Type B pancreatic cell (in vitro differentiated cells): ENCODE results near the gene CHRDL1. TPM values are rescaled to one million over a fixed set of nuclear protein-coding genes. Genes with fewer than 3 reads are reported as not detected.

Experiments used
- DNase-seq: peaks from one replicate; pipeline ENCODE4 v3.0.0; 2021; ENCODE audit warnings: mixed read lengths; ENCODE audit not compliant: unreplicated experiment; ENCODE audit errors: extremely low spot score
- H3K27ac Mint-ChIP-seq: 2 replicates; pipeline ENCODE4 v1.8.0; 2021; ENCODE audit warnings: mild to moderate bottlenecking, mixed read lengths
- H3K27me3 Mint-ChIP-seq: 2 replicates; pipeline ENCODE4 v1.8.0; 2021; ENCODE audit warnings: mixed read lengths
- H3K36me3 Mint-ChIP-seq: 2 replicates; pipeline ENCODE4 v1.8.0; 2021; ENCODE audit warnings: mixed read lengths
- H3K4me1 Mint-ChIP-seq: one replicate; pipeline ENCODE4 v1.8.0; 2021; ENCODE audit warnings: mixed read lengths; ENCODE audit not compliant: unreplicated experiment
- H3K4me3 Mint-ChIP-seq: 2 replicates; pipeline ENCODE4 v1.8.0; 2021; ENCODE audit warnings: mild to moderate bottlenecking, mixed read lengths
- H3K9me3 Mint-ChIP-seq: 2 replicates; pipeline ENCODE4 v1.8.0; 2021; ENCODE audit warnings: mixed read lengths
- total RNA-seq: library from RNA; stranded (reverse); gene quantifications from 2 replicates; pipeline ENCODE4 v1.2.1, GENCODE V29; 2021; ENCODE audit warnings: low replicate concordance
- TF ChIP-seq, protein P1 (sequence below): fragments of 200-600 bp; sonication (generic); conservative IDR thresholded peaks from 2 replicates; pipeline ENCODE4 v1.5.0; 2021; ENCODE audit warnings: antibody characterized with exemption, mild to moderate bottlenecking

Gene CHRDL1
- total RNA-seq, 1 donor from 2014 or later, result 4.3 TPM

- TF ChIP-seq, protein P1, sequence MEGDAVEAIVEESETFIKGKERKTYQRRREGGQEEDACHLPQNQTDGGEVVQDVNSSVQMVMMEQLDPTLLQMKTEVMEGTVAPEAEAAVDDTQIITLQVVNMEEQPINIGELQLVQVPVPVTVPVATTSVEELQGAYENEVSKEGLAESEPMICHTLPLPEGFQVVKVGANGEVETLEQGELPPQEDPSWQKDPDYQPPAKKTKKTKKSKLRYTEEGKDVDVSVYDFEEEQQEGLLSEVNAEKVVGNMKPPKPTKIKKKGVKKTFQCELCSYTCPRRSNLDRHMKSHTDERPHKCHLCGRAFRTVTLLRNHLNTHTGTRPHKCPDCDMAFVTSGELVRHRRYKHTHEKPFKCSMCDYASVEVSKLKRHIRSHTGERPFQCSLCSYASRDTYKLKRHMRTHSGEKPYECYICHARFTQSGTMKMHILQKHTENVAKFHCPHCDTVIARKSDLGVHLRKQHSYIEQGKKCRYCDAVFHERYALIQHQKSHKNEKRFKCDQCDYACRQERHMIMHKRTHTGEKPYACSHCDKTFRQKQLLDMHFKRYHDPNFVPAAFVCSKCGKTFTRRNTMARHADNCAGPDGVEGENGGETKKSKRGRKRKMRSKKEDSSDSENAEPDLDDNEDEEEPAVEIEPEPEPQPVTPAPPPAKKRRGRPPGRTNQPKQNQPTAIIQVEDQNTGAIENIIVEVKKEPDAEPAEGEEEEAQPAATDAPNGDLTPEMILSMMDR, result no peak
- H3K27ac Mint-ChIP-seq, result no peak overlapping the region
- H3K4me1 Mint-ChIP-seq, result no peaks in the 10 kb centered on the region
- no peak overlapping the region for H3K4me3 Mint-ChIP-seq
- no peaks in the 10 kb centered on the region for H3K27me3 Mint-ChIP-seq
- H3K9me3 Mint-ChIP-seq, result no peaks in the 10 kb centered on the region
- no peak for DNase-seq
- no peaks in the 10 kb centered on the region for H3K36me3 Mint-ChIP-seq
Measured at GRCh38 chrX:110703641-110704040, 92.0 kb downstream of the CHRDL1 start.

- DNase-seq, result no peak
- H3K9me3 Mint-ChIP-seq, result no peaks in the 10 kb centered on the region
- no peaks in the 10 kb centered on the region for H3K4me1 Mint-ChIP-seq
- no peak overlapping the region for H3K4me3 Mint-ChIP-seq
- H3K27ac Mint-ChIP-seq, result no peak overlapping the region
- TF ChIP-seq, protein P1, result no peak
- no peaks in the 10 kb centered on the region for H3K36me3 Mint-ChIP-seq
- no peaks in the 10 kb centered on the region for H3K27me3 Mint-ChIP-seq
Measured at GRCh38 chrX:110699109-110699508, 96.5 kb downstream of the CHRDL1 start.

DNA sequence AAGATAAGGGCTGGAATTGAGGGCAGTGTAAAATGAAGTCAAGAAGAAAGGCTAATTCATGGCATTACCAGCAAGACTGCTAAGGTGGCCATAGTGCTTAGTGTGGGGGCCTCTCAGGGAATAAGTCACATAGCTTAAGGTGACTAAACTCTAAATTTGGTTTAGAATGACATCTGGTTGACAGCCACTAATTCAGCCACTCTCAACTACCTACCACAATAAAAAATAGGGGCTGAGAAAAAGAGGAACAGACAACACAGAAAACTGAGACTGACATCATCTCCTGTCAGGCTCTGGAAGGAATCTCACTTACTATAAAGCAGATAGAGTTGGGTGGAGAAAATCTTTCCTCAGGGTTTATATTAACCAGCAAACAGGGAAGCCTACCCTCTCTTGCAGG lies 96.9 kb downstream of the CHRDL1 start:
- Mint-ChIP-seq H3K4me1 (no peaks in the 10 kb centered on the region), H3K36me3 (no peaks in the 10 kb centered on the region), H3K9me3 (no peaks in the 10 kb centered on the region), H3K27ac (no peak overlapping the region), H3K4me3 (no peak overlapping the region), H3K27me3 (no peaks in the 10 kb centered on the region)
- no peak for DNase-seq
- TF ChIP-seq, protein P1, result no peak

GRCh38 chrX:110692866-110693265 lies 102.8 kb downstream of the CHRDL1 start:
- H3K9me3 Mint-ChIP-seq, result no peaks in the 10 kb centered on the region
- no peak overlapping the region for H3K4me3 Mint-ChIP-seq
- DNase-seq, result no peak
- H3K4me1 Mint-ChIP-seq, result peaks cover 5% of the 10 kb centered on the region
- H3K36me3 Mint-ChIP-seq, result no peaks in the 10 kb centered on the region
- no peaks in the 10 kb centered on the region for H3K27me3 Mint-ChIP-seq
- TF ChIP-seq, protein P1, result no peak
- no peak overlapping the region for H3K27ac Mint-ChIP-seq

- H3K9me3 Mint-ChIP-seq, result no peaks in the 10 kb centered on the region
- no peak overlapping the region for H3K4me3 Mint-ChIP-seq
- DNase-seq, result no peak
- peaks cover 5% of the 10 kb centered on the region for H3K4me1 Mint-ChIP-seq
- H3K36me3 Mint-ChIP-seq, result no peaks in the 10 kb centered on the region
- TF ChIP-seq, protein P1, result no peak
- H3K27me3 Mint-ChIP-seq, result no peaks in the 10 kb centered on the region
- no peak overlapping the region for H3K27ac Mint-ChIP-seq
Measured at GRCh38 chrX:110691446-110691845, 104.2 kb downstream of the CHRDL1 start.

DNA sequence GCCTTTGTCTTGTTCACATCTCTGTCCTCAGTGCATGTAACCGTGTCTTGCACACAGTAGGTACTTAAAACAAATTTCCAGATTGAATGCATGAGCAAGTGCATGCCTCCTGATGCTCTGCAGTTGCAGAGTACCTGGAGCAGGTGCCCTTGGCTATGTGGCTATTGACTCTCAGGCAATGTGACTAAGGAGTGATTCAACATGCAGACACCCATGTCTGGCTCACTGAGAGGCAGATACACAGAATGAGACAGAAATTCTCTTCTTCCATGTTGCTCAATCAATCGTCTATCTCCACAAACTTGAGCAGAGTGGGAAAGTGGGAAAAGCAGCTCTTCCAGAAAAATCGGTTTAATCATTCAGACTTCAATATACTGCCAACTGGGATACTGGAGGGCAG lies 111.0 kb downstream of the CHRDL1 start:
- Mint-ChIP-seq H3K9me3 (no peaks in the 10 kb centered on the region), H3K36me3 (no peaks in the 10 kb centered on the region), H3K4me1 (no peaks in the 10 kb centered on the region), H3K27me3 (no peaks in the 10 kb centered on the region), H3K4me3 (no peak overlapping the region), H3K27ac (no peak overlapping the region)
- TF ChIP-seq, protein P1, result no peak
- no peak for DNase-seq
